ENCODE results near the gene COX7A2L. TPM values are rescaled to one million over a fixed set of nuclear protein-coding genes. Genes with fewer than 3 reads are reported as not detected.

The COX7A2L gene
- total and polyA plus RNA-seq, 9 of the 15 experiments (the other 6 are each of a cell fraction or from before 2014, with no cell fraction given): 118 to 481 (median 163) TPM

DNA sequence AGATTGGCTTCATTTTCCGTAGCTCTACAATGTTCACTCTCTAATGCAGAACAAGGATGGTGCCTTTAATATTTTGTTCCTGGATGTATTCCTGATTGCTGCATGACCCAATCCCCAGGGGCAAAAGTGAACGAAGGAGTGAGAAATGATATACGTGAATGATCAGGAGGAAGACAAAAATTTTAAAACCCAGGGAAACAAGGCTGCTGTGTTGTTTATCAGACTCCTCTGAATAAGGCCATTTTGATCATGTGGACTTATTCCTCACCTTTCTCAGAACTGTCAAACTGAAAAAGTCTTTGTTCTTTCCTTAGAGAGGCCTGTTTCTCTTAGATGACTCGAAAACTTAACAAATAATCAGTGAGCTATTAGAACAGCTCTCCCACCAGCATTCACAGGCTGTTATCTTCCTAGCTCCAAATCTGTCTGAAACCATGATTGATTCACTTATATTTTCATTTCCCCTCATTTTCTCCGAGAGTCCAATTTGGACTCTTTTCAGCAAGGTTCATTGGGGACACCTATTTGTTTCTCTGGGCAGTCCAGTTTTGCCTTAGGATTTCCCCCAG lies 29.5 kb upstream of the COX7A2L start:
- H3K27ac ChIP-seq (ENCODE audit: extremely low read depth, low read depth, low read length): no peak overlapping the region
- ATAC-seq (no peak), DNase-seq (ENCODE audit: extremely low read depth in 1 of 4, low spot score in 3 of 4) (no peak), FAIRE-seq (no peak)
- no peaks in the 10 kb centered on the region for H3K36me3 ChIP-seq (ENCODE audit: control insufficient read depth, insufficient read depth, low read length)
- BruUV-seq (replicated peaks): no TSS peak
- H3K79me2 ChIP-seq (ENCODE audit: control insufficient read depth, insufficient read depth, low read length): no peaks in the 10 kb centered on the region
- in situ Hi-C loops (cut with MboI): no loop called here
- H3K4me3 ChIP-seq: no peak overlapping the region
- H3K4me1 ChIP-seq (replicated peaks in 1 of 2; ENCODE audit: control insufficient read depth in 2 of 2, insufficient read depth in 2 of 2, low read length in 2 of 2): no peaks in the 10 kb centered on the region
- H3K9me3 ChIP-seq (replicated peaks; ENCODE audit: control insufficient read depth, insufficient read depth, low read depth, low read length): no peaks in the 10 kb centered on the region
- H4K20me1 ChIP-seq (replicated peaks; ENCODE audit: control insufficient read depth, insufficient read depth, low read length): 0 out of 2 replicates have a peak, but pooled peaks cover 2% of the 10 kb centered on the region
- no peak overlapping the region for H2AFZ ChIP-seq (ENCODE audit: low read depth, low read length)
- ChIA-PET POLR2A (interaction anchor here (1.7 kb wide), 1 partner anchor 14 kb away, joined by 5 read pairs; no protein-coding TSS in a partner anchor), CTCF (ENCODE audit: low intra/inter-chr PET ratio) (no interaction called here)
- WGBS (ENCODE audit: insufficient coverage, low coverage, missing lambda C conversion rate): 5% methylated on average over 5 of the region's 5 CpGs
- no peak overlapping the region for H3K4me2 ChIP-seq (ENCODE audit: insufficient read depth, low read length)
- no peak overlapping the region for H3K9ac ChIP-seq (ENCODE audit: insufficient read depth in 1 of 2, low read depth in 2 of 2, low read length in 2 of 2)
- intact Hi-C loops (cut with micrococcal nuclease): no loop called here
- H3K9me1 ChIP-seq (ENCODE audit: control insufficient read depth, insufficient read depth, low read length): no peaks in the 10 kb centered on the region
- TF ChIP-seq ZBTB43 (CRISPR knock-in tag; IDR thresholded peaks at IDR 0.05): no peak
- no peak for TF ChIP-seq HDAC3 (IDR thresholded peaks at IDR 0.05; ENCODE audit: borderline replicate concordance, partially characterized antibody)
- TF ChIP-seq SRSF9 (IDR thresholded peaks at IDR 0.05; ENCODE audit: borderline replicate concordance, low read depth, low read length): no peak
- TF ChIP-seq, protein P1, sequence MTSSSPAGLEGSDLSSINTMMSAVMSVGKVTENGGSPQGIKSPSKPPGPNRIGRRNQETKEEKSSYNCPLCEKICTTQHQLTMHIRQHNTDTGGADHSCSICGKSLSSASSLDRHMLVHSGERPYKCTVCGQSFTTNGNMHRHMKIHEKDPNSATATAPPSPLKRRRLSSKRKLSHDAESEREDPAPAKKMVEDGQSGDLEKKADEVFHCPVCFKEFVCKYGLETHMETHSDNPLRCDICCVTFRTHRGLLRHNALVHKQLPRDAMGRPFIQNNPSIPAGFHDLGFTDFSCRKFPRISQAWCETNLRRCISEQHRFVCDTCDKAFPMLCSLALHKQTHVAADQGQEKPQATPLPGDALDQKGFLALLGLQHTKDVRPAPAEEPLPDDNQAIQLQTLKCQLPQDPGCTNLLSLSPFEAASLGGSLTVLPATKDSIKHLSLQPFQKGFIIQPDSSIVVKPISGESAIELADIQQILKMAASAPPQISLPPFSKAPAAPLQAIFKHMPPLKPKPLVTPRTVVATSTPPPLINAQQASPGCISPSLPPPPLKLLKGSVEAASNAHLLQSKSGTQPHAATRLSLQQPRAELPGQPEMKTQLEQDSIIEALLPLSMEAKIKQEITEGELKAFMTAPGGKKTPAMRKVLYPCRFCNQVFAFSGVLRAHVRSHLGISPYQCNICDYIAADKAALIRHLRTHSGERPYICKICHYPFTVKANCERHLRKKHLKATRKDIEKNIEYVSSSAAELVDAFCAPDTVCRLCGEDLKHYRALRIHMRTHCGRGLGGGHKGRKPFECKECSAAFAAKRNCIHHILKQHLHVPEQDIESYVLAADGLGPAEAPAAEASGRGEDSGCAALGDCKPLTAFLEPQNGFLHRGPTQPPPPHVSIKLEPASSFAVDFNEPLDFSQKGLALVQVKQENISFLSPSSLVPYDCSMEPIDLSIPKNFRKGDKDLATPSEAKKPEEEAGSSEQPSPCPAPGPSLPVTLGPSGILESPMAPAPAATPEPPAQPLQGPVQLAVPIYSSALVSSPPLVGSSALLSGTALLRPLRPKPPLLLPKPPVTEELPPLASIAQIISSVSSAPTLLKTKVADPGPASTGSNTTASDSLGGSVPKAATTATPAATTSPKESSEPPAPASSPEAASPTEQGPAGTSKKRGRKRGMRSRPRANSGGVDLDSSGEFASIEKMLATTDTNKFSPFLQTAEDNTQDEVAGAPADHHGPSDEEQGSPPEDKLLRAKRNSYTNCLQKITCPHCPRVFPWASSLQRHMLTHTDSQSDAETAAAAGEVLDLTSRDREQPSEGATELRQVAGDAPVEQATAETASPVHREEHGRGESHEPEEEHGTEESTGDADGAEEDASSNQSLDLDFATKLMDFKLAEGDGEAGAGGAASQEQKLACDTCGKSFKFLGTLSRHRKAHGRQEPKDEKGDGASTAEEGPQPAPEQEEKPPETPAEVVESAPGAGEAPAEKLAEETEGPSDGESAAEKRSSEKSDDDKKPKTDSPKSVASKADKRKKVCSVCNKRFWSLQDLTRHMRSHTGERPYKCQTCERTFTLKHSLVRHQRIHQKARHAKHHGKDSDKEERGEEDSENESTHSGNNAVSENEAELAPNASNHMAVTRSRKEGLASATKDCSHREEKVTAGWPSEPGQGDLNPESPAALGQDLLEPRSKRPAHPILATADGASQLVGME (CRISPR knock-in tag; IDR thresholded peaks at IDR 0.05): no peak
- no peak for TF ChIP-seq ZNF232 (CRISPR knock-in tag; IDR thresholded peaks at IDR 0.05)
- no peak for TF ChIP-seq CHD4 (IDR thresholded peaks at IDR 0.05; ENCODE audit: insufficient read depth, insufficient replicate concordance, low read depth, low read length, poor library complexity, severe bottlenecking)
- TF ChIP-seq FOXP1 (CRISPR knock-in tag; IDR thresholded peaks at IDR 0.05): no peak
- TF ChIP-seq PTRF (tag; IDR thresholded peaks at IDR 0.05): no peak
- TF ChIP-seq, protein P2, sequence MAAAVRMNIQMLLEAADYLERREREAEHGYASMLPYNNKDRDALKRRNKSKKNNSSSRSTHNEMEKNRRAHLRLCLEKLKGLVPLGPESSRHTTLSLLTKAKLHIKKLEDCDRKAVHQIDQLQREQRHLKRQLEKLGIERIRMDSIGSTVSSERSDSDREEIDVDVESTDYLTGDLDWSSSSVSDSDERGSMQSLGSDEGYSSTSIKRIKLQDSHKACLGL (CRISPR knock-in tag; IDR thresholded peaks at IDR 0.05; ENCODE audit: borderline replicate concordance, poor library complexity, severe bottlenecking): no peak
- no peak for TF ChIP-seq FIP1L1 (IDR thresholded peaks at IDR 0.05; ENCODE audit: low read depth, low read length, poor library complexity, severe bottlenecking)
- peaks cover 18% of the 10 kb centered on the region in 2 experiments; a peak in 4 of 5 replicates for H3K27me3 ChIP-seq (ENCODE audit: control insufficient read depth in 2 of 2, insufficient read depth in 2 of 2, low read length in 2 of 2)
